Renal cortex interstitium (tissue), 11 donors: ENCODE results near the gene PKD1L1. TPM values are rescaled to one million over a fixed set of nuclear protein-coding genes. Genes with fewer than 3 reads are reported as not detected.

ENCODE experiments used
- DNase-seq, 11 donors: peaks; one replicate each; pipeline ENCODE4 v3.0.0-alpha.2; 2013; ENCODE audit warnings: low read depth in 9 of 11, low spot score in 4 of 11; ENCODE audit errors: extremely low read depth in 1 of 11
- polyA plus RNA-seq, 3 donors: library from polyadenylated mRNA; unstranded; fragments of 120-200 nt; gene quantifications; one replicate each; pipeline ENCODE4 v1.2.1, GENCODE V29; 2013; ENCODE audit not compliant: insufficient read length in 3 of 3

The PKD1L1 gene
- polyA plus RNA-seq, 3 donors, result 0.22 to 0.50 (median 0.30) TPM

GRCh38 chr7:47739301-47739875 lies 208.9 kb downstream of the PKD1L1 start:
- DNase-seq, result no peak

- no peak for DNase-seq
These were observed 209.6 kb downstream of the PKD1L1 start for GRCh38 chr7:47738563-47739166.

- DNase-seq, result no peak
These were observed 210.7 kb downstream of the PKD1L1 start for GRCh38 chr7:47737601-47738000.

- DNase-seq, result no peak
These were observed 212.6 kb downstream of the PKD1L1 start for GRCh38 chr7:47735431-47736345.

- DNase-seq, result no peak
These were observed 213.3 kb downstream of the PKD1L1 start for GRCh38 chr7:47734949-47735291.

- DNase-seq, result no peak
These were observed 213.8 kb downstream of the PKD1L1 start for GRCh38 chr7:47734287-47734948.

- DNase-seq, result no peak
These were observed 218.1 kb downstream of the PKD1L1 start for GRCh38 chr7:47730142-47730541.

GRCh38 chr7:47726047-47726726 lies 222.1 kb downstream of the PKD1L1 start:
- DNase-seq, result no peak

- peak in 2 of 11 donors; percentile 57 to 65 for DNase-seq
These were observed 223.1 kb downstream of the PKD1L1 start for GRCh38 chr7:47725031-47725780.

Other genes with a start within 250 kb of the PKD1L1 start
- gene HUS1, start 31.1 kb upstream of the PKD1L1 start, polyA plus RNA-seq, result 10 to 100 TPM; 17.0 to 24.5 (median 19.0) TPM
- gene SUN3, start 80.6 kb upstream of the PKD1L1 start, polyA plus RNA-seq, result under 1 TPM; 0.16 to 0.58 (median 0.45) TPM
- 1 to 10 TPM in 1 of 3 donors, under 1 TPM in 2; 0.49 to 1.3 (median 0.62) TPM for gene C7orf57, start 87.1 kb upstream of the PKD1L1 start, polyA plus RNA-seq
- gene UPP1, start 140.8 kb upstream of the PKD1L1 start, polyA plus RNA-seq, result 10 to 100 TPM in 2 of 3 donors, 1 to 10 TPM in 1; 9.0 to 14.6 (median 11.9) TPM
- under 1 TPM; 0.67 to 0.94 (median 0.68) TPM for gene ABCA13, start 223.0 kb upstream of the PKD1L1 start, polyA plus RNA-seq